A549 treated with CpdA at 1 μM for 4 hours (cell line): ENCODE results near the gene LTA4H. TPM values are rescaled to one million over a fixed set of nuclear protein-coding genes. Genes with fewer than 3 reads are reported as not detected.

Source experiments
- total RNA-seq: library from RNA; stranded (reverse); fragments of 200-300 nt; extraction: Qiagen RNA extraction; gene quantifications from 5 replicates; pipeline ENCODE4 v1.2.3, GENCODE V29; 2022; ENCODE audit warnings: low read depth

The LTA4H gene
- total RNA-seq, result 97.5 to 119 TPM (median 102 TPM) in 5 replicates

DNA sequence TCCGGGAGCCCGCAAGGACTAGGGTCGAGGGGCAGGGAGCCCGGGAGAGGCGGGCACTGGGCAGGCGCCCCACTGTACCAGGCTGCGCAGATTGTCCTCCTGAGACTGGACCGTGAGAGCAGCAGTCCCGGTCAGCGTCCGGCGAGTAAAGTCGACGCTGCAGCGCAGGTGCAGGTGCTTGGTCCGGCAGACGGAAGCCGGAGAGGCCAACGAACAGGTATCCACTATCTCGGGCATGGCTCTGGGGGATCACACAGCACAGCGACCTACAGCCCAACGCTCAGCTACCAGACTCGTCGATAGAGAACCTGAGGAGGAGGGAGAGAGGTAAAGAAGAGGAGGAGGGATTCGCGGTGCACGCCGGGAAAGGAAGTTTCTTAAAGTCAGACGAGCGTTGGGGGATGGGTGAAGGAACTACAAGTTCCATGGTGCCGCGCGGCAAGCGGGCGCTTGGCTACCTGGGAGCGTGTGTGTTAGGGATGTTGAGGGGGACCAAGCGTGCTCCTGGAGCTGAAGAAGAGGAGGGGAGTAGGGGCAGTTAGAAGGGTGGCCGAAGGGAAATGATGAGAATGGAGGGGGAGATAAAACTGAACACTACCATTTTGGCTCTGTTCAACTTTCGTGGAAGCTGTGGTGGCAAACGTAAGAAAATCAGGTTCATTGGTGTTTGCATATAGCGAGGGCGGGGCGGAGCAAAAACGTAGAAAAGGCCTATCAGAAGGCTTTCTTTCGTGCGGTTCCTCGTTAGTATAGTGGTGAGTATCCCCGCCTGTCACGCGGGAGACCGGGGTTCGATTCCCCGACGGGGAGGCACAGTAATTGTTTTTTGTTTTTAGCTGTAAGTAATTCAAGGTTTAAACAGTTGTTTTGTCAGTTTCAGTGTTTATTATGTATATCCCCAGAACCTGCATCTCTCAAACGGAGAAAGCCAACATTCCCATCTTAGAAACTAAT is at the start of gene LTA4H:
Gene LTA4H, minus strand, starts transcription at position 305 of the 954 bp plus-strand sequence. Its CDS starts 68 bp downstream, at position 237.

DNA sequence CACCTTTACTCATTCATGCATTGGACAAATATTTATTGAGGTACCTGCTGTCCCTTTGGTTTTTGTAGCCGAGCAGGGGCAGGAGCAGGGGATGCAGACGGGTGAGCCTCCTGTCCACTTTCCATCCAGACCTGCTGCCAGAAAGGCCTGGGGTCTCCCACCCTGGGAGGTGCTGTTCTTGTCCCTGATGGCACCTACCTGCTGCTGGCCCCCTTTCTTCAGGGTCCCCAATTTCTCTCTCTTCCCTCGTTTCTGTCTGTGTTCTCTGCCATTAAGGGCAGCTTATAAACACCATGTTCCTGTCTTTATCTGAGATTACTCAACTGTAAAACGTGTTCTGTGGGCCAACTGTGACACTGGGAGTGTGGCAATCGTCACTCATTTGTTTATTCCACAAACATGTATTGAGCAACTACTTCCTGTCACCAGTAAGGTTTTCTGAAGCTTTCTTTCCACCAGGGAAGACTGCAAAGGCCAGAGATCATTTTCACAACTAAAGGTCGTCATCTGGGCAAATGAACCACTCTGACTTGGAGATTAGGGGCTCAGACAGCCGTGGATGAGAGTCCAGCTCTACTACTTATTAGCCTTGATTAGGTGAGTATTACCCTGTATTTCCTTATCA is 39.2 kb downstream of the LTA4H start, which contains the start of gene HAL:
Gene HAL, minus strand, starts transcription at position 311 of the 625 bp plus-strand sequence. CDS start 434 bp downstream, outside the sequence.

Other genes starting within 250 kb of the LTA4H start
- gene NTN4, start 244.8 kb downstream of the LTA4H start, total RNA-seq, result 49.4 to 56.4 TPM (median 53.9 TPM) in 5 replicates
- 115 to 156 TPM (median 126 TPM) in 5 replicates for gene SNRPF, start 176.6 kb downstream of the LTA4H start, total RNA-seq
- gene CCDC38, start 93.0 kb downstream of the LTA4H start, total RNA-seq, result 0.06 to 0.24 TPM (median 0.12 TPM) in 5 replicates
- gene AMDHD1, start 92.3 kb downstream of the LTA4H start, total RNA-seq, result 1.9 to 2.8 TPM (median 2.2 TPM) in 5 replicates
- 0.06 to 0.49 TPM (median 0.17 TPM) in 5 replicates for gene HAL, start 39.2 kb downstream of the LTA4H start, total RNA-seq
- 46.1 to 63.0 TPM (median 58.0 TPM) in 5 replicates for gene ELK3, start 158.8 kb upstream of the LTA4H start, total RNA-seq